Neural cell (in vitro differentiated cells): ENCODE results near the gene APOL6. TPM values are rescaled to one million over a fixed set of nuclear protein-coding genes. Genes with fewer than 3 reads are reported as not detected.

Experiments
- H2AFZ ChIP-seq: fragments of 200-600, 300-800 bp; sonication (generic), shearing (Covaris generic); 2 replicates; pipeline ENCODE4 v1.6.0; 2014; ENCODE audit warnings: low read depth, mild to moderate bottlenecking, antibody characterized with exemption, low read length, moderate library complexity
- H3F3A ChIP-seq: fragments of 200-600 bp; shearing (Covaris generic); 2 replicates; pipeline ENCODE4 v1.6.1; 2016; ENCODE audit warnings: mild to moderate bottlenecking, moderate library complexity, mixed read lengths, antibody characterized with exemption, low read length; ENCODE audit not compliant: insufficient read depth, poor library complexity, severe bottlenecking
- H3K27ac ChIP-seq: fragments of 200-600, 300-800 bp; sonication (generic), shearing (Covaris generic); 2 replicates; pipeline ENCODE4 v1.5.1; 2014; ENCODE audit warnings: mild to moderate bottlenecking, low read length, moderate library complexity
- H3K27me3 ChIP-seq: fragments of 300-800, 200-600 bp; sonication (generic), shearing (Covaris generic); 2 replicates; pipeline ENCODE4 v1.6.0; 2014; ENCODE audit warnings: mild to moderate bottlenecking, low read depth, low read length, moderate library complexity; ENCODE audit not compliant: insufficient read depth
- H3K36me3 ChIP-seq: fragments of 300-800, 200-600 bp; sonication (generic), shearing (Covaris generic); 2 replicates; pipeline ENCODE4 v1.5.1; 2014; ENCODE audit warnings: mild to moderate bottlenecking, antibody characterized with exemption, low read length, moderate library complexity; ENCODE audit not compliant: insufficient read depth
- H3K4me2 ChIP-seq: fragments of 300-800, 200-600 bp; sonication (generic), shearing (Covaris generic); 2 replicates; pipeline ENCODE4 v1.6.0; 2014; ENCODE audit warnings: mild to moderate bottlenecking, low read length
- H3K4me3 ChIP-seq: fragments of 300-800, 200-600 bp; sonication (generic), shearing (Covaris generic); 2 replicates; pipeline ENCODE4 v1.5.1; 2014; ENCODE audit warnings: mild to moderate bottlenecking, low read length, moderate library complexity
- H3K79me2 ChIP-seq: fragments of 200-600 bp; shearing (Covaris generic); replicated peaks from 2 replicates; pipeline ENCODE4 v1.6.0; 2014; ENCODE audit warnings: mild to moderate bottlenecking, low read length, moderate library complexity; ENCODE audit not compliant: insufficient read depth
- H3K9ac ChIP-seq: fragments of 300-800, 200-600 bp; sonication (generic), shearing (Covaris generic); 2 replicates; pipeline ENCODE4 v1.6.1; 2016; ENCODE audit warnings: mild to moderate bottlenecking, low read length, mixed read lengths
- H3K9me2 ChIP-seq: fragments of 200-600 bp; shearing (Covaris generic); 2 replicates; pipeline ENCODE4 v1.6.1; 2016; ENCODE audit warnings: mild to moderate bottlenecking, low read length, mixed read lengths; ENCODE audit not compliant: insufficient read depth
- H3K9me3 ChIP-seq: fragments of 200-600, 300-800 bp; sonication (generic), shearing (Covaris generic); 2 replicates; pipeline ENCODE4 v1.6.1; 2016; ENCODE audit warnings: mild to moderate bottlenecking, mixed run types, low read length, moderate library complexity, mixed read lengths
- H4K20me1 ChIP-seq: fragments of 200-600 bp; shearing (Covaris generic); 2 replicates; pipeline ENCODE4 v1.6.1; 2016; ENCODE audit warnings: mild to moderate bottlenecking, mixed run types; ENCODE audit not compliant: insufficient read depth
- CTCF ChIP-seq: fragments of 450-650 bp; IDR thresholded peaks from 2 replicates; pipeline ENCODE4 v1.5.1; 2014; ENCODE audit warnings: antibody characterized with exemption, mild to moderate bottlenecking, moderate library complexity; ENCODE audit not compliant: poor library complexity, severe bottlenecking
- EP300 ChIP-seq: fragments of 450-650 bp; conservative IDR thresholded peaks from 2 replicates; pipeline ENCODE4 v1.6.1; 2014; ENCODE audit warnings: antibody characterized with exemption, mild to moderate bottlenecking, moderate library complexity; ENCODE audit not compliant: poor library complexity, severe bottlenecking
- EZH2 ChIP-seq: fragments of 200-600, 300-800 bp; shearing (Covaris generic), sonication (generic); IDR thresholded peaks from 2 replicates; pipeline ENCODE4 v1.6.1; 2014; ENCODE audit warnings: antibody characterized with exemption, low read length, borderline replicate concordance, mild to moderate bottlenecking; ENCODE audit not compliant: insufficient read depth, poor library complexity, severe bottlenecking
- MXI1 ChIP-seq: fragments of 450-650 bp; conservative IDR thresholded peaks from 2 replicates; pipeline ENCODE4 v1.6.1; 2014; ENCODE audit warnings: antibody characterized with exemption, mild to moderate bottlenecking; ENCODE audit not compliant: poor library complexity, severe bottlenecking
- POLR2AphosphoS5 ChIP-seq: IDR thresholded peaks from 2 replicates; pipeline ENCODE4 v1.6.1; 2012
- REST ChIP-seq: IDR thresholded peaks from 2 replicates; pipeline ENCODE4 v1.6.1; 2012; ENCODE audit warnings: borderline replicate concordance
- polyA plus RNA-seq: library from polyadenylated mRNA; depleted of rRNA; stranded (reverse); fragments of >200 nt; gene quantifications from 2 replicates; pipeline ENCODE4 v1.2.3, GENCODE V29; 2014

APOL6 gene
- polyA plus RNA-seq, 1 donor from 2014 or later: not detected

- no peaks in the 10 kb centered on the region for H3K79me2 ChIP-seq
- no peak overlapping the region for H3K27ac ChIP-seq
- H3K36me3 ChIP-seq: no peaks in the 10 kb centered on the region
- no peak overlapping the region for H2AFZ ChIP-seq
- no peaks in the 10 kb centered on the region for H3K9me2 ChIP-seq
- H4K20me1 ChIP-seq: no peaks in the 10 kb centered on the region
- no peaks in the 10 kb centered on the region for H3K9me3 ChIP-seq
- H3K4me2 ChIP-seq: no peak overlapping the region
- H3F3A ChIP-seq: no peaks in the 10 kb centered on the region
- no peak overlapping the region for H3K4me3 ChIP-seq
- TF ChIP-seq REST: no peak
- H3K27me3 ChIP-seq: no peaks in the 10 kb centered on the region
- no peak overlapping the region for H3K9ac ChIP-seq
Observed at GRCh38 chr22:35624547-35624946, 23.7 kb upstream of the APOL6 start.

- Histone ChIP-seq H3F3A (no peaks in the 10 kb centered on the region), H3K4me3 (no peak overlapping the region), H3K9me3 (no peaks in the 10 kb centered on the region), H3K9ac (no peak overlapping the region), H3K4me2 (no peak overlapping the region), H2AFZ (no peak overlapping the region), H3K79me2 (no peaks in the 10 kb centered on the region), H4K20me1 (no peaks in the 10 kb centered on the region), H3K36me3 (no peaks in the 10 kb centered on the region), H3K27ac (no peak overlapping the region), H3K27me3 (no peaks in the 10 kb centered on the region), H3K9me2 (no peaks in the 10 kb centered on the region)
- TF ChIP-seq MXI1 (no peak), EZH2 (no peak), REST (no peak), EP300 (no peak), POLR2AphosphoS5 (no peak), CTCF (no peak)
Observed at GRCh38 chr22:35625763-35626432, 22.3 kb upstream of the APOL6 start.
